ENCODE data around the gene RPP40.

DNA sequence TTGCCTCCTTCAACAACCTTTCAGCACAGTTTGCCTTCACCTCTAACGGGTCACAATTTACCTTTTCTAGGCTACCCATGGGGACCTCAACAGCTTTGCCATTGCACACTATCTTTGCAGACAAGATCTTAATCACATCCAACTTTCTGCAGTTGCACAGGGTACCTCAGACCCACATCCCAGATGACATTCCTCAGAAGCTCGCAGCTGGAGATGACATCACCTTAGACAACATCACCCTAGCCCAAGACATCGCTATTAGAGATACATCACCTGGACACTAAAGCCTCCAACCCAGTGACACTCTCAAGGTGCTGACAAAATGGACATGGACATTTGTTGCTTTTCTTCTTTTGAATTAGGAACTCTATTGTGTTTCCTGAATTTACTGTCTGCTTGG lies 38.6 kb upstream of the RPP40 start:
- TF ChIP-seq, protein P1, sequence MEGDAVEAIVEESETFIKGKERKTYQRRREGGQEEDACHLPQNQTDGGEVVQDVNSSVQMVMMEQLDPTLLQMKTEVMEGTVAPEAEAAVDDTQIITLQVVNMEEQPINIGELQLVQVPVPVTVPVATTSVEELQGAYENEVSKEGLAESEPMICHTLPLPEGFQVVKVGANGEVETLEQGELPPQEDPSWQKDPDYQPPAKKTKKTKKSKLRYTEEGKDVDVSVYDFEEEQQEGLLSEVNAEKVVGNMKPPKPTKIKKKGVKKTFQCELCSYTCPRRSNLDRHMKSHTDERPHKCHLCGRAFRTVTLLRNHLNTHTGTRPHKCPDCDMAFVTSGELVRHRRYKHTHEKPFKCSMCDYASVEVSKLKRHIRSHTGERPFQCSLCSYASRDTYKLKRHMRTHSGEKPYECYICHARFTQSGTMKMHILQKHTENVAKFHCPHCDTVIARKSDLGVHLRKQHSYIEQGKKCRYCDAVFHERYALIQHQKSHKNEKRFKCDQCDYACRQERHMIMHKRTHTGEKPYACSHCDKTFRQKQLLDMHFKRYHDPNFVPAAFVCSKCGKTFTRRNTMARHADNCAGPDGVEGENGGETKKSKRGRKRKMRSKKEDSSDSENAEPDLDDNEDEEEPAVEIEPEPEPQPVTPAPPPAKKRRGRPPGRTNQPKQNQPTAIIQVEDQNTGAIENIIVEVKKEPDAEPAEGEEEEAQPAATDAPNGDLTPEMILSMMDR (IDR thresholded peaks at IDR 0.05), result no peak
- TF ChIP-seq POLR2A (IDR thresholded peaks at IDR 0.05), result no peak

All from prostate gland (tissue), 2 donors.